C4-2B (cell line): ENCODE data around the gene NLGN4Y.

ENCODE experiments used
- ZFX ChIP-seq: fragments of 450-650 bp; IDR thresholded peaks from 2 replicates; pipeline ENCODE4 v1.6.1; 2017
- TF ChIP-seq, protein P1 (sequence below): fragments of 450-650 bp; conservative IDR thresholded peaks from 2 replicates; pipeline ENCODE4 v1.5.1; 2017; ENCODE audit warnings: mild to moderate bottlenecking

DNA sequence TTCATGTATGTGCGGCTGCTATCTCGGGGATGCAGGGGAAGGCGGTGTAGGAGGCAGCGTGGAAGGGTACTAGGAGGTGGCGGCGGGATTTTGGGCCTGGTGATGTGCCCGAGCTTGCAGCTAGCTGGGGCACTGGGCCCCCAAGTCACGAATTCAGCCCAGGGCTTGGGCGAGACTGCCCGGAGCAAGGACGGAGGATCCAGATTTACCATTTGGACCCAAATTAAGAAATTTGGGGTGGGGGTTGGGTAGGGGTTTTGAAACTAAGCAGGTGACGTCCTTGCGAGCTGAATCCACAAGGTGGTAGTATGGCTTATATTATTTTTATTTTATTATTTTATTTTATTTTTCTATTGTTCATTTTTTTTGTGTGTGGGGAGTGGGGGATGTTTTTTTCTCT, 986 bp downstream of the NLGN4Y start:
- TF ChIP-seq, protein P1, sequence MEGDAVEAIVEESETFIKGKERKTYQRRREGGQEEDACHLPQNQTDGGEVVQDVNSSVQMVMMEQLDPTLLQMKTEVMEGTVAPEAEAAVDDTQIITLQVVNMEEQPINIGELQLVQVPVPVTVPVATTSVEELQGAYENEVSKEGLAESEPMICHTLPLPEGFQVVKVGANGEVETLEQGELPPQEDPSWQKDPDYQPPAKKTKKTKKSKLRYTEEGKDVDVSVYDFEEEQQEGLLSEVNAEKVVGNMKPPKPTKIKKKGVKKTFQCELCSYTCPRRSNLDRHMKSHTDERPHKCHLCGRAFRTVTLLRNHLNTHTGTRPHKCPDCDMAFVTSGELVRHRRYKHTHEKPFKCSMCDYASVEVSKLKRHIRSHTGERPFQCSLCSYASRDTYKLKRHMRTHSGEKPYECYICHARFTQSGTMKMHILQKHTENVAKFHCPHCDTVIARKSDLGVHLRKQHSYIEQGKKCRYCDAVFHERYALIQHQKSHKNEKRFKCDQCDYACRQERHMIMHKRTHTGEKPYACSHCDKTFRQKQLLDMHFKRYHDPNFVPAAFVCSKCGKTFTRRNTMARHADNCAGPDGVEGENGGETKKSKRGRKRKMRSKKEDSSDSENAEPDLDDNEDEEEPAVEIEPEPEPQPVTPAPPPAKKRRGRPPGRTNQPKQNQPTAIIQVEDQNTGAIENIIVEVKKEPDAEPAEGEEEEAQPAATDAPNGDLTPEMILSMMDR: no peak
- no peak for TF ChIP-seq ZFX
